ENCODE results near the gene MBD3. TPM values are rescaled to one million over a fixed set of nuclear protein-coding genes. Genes with fewer than 3 reads are reported as not detected.

Gene MBD3
- total RNA-seq, 1 experiment from 2014 or later: 128 TPM

GRCh38 chr19:1572795-1573194, 19.9 kb downstream of the MBD3 start:
- no peak overlapping the region for H3K23ac ChIP-seq (ENCODE audit: insufficient read length, low read depth, low read length)
- H2BK20ac ChIP-seq (ENCODE audit: low read depth, low read length, poor library complexity, severe bottlenecking): no peak overlapping the region
- H3K4me3 Mint-ChIP-seq: no peak overlapping the region
- no peak for DNase-seq
- no peak overlapping the region for H3K4me2 ChIP-seq (ENCODE audit: insufficient read depth, insufficient read length, low read length)
- H4K20me1 ChIP-seq (ENCODE audit: control insufficient read depth, insufficient read depth, insufficient read length): no peaks in the 10 kb centered on the region
- no peak overlapping the region for H2BK12ac ChIP-seq (ENCODE audit: insufficient read length, low read depth, low read length)
- H3K23me2 ChIP-seq (ENCODE audit: insufficient read length, low read depth, low read length, poor library complexity, severe bottlenecking): no peaks in the 10 kb centered on the region
- H4K91ac ChIP-seq (ENCODE audit: insufficient read length, low read depth, low read length): no peak overlapping the region
- H3K79me2 ChIP-seq (ENCODE audit: insufficient read depth, low read length): no peaks in the 10 kb centered on the region
- no peak overlapping the region for H3K9ac ChIP-seq (ENCODE audit: extremely low read depth, insufficient read length, low read length)
- H3K9me3 ChIP-seq (ENCODE audit: control insufficient read depth, low read depth, low read length): no peaks in the 10 kb centered on the region
- H3K4me1 Mint-ChIP-seq: peaks cover 2 to 9% of the 10 kb centered on the region in 2 experiments; a peak in 3 of 4 replicates
- H3K79me1 ChIP-seq (ENCODE audit: insufficient read depth, low read depth, low read length, poor library complexity, severe bottlenecking): no peaks in the 10 kb centered on the region
- H3K9me3 Mint-ChIP-seq: peaks cover 2 to 3% of the 10 kb centered on the region in 2 experiments; a peak in 2 of 5 replicates
- H3K4me1 ChIP-seq (ENCODE audit: insufficient read depth, low read length): no peaks in the 10 kb centered on the region
- H3K56ac ChIP-seq (ENCODE audit: insufficient read length, low read depth, low read length): no peak overlapping the region
- no peak overlapping the region for H3K14ac ChIP-seq (ENCODE audit: insufficient read depth, low read length)
- peaks cover 38% of the 10 kb centered on the region for H3K27me3 Mint-ChIP-seq (ENCODE audit: low read depth)
- H3K18ac ChIP-seq (ENCODE audit: insufficient read length, low read depth, low read length): no peak overlapping the region
- H2BK120ac ChIP-seq (ENCODE audit: low read depth, low read length, poor library complexity, severe bottlenecking): no peak overlapping the region
- H3K27me3 ChIP-seq (ENCODE audit: insufficient read depth, low read length): no peaks in the 10 kb centered on the region; the same call in 1 of the 2 replicates
- H2AFZ ChIP-seq (ENCODE audit: low read length): no peak overlapping the region
- H2AK5ac ChIP-seq (ENCODE audit: insufficient read length, low read length): no peak overlapping the region
- no peak overlapping the region for H3K27ac ChIP-seq (ENCODE audit: insufficient read length, low read depth, low read length)
- TF ChIP-seq, protein P1, sequence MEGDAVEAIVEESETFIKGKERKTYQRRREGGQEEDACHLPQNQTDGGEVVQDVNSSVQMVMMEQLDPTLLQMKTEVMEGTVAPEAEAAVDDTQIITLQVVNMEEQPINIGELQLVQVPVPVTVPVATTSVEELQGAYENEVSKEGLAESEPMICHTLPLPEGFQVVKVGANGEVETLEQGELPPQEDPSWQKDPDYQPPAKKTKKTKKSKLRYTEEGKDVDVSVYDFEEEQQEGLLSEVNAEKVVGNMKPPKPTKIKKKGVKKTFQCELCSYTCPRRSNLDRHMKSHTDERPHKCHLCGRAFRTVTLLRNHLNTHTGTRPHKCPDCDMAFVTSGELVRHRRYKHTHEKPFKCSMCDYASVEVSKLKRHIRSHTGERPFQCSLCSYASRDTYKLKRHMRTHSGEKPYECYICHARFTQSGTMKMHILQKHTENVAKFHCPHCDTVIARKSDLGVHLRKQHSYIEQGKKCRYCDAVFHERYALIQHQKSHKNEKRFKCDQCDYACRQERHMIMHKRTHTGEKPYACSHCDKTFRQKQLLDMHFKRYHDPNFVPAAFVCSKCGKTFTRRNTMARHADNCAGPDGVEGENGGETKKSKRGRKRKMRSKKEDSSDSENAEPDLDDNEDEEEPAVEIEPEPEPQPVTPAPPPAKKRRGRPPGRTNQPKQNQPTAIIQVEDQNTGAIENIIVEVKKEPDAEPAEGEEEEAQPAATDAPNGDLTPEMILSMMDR (conservative IDR thresholded peaks at IDR 0.05): no peak
- no peak overlapping the region for H4K5ac ChIP-seq (ENCODE audit: insufficient read length, low read depth, low read length)
- H2BK15ac ChIP-seq (ENCODE audit: low read depth, low read length): no peak overlapping the region
- H4K8ac ChIP-seq (replicated peaks; ENCODE audit: insufficient read length, low read depth, low read length): no peak overlapping the region
- no peak overlapping the region for H3K4ac ChIP-seq (ENCODE audit: low read depth, low read length)
- WGBS (ENCODE audit: extremely low coverage, insufficient read length, low lambda C conversion rate): no CpG with 5 or more reads among the region's 9 CpGs
- H3K36me3 Mint-ChIP-seq (ENCODE audit: insufficient read depth in 1 of 3, low read depth in 3 of 3): peaks cover 0 to 16% (median 5%) of the 10 kb centered on the region in 3 experiments; a peak in 3 of 7 replicates
- H2BK5ac ChIP-seq (ENCODE audit: insufficient read length, low read length): no peak overlapping the region
- H3T11ph ChIP-seq (ENCODE audit: low read length): no peak overlapping the region
- no peak overlapping the region for H3K27ac Mint-ChIP-seq

Measured in H9 (cell line).